WTC11 (cell line): Measurements from ENCODE around the gene GPR17. TPM values are rescaled to one million over a fixed set of nuclear protein-coding genes. Genes with fewer than 3 reads are reported as not detected.

Experiments
- ATAC-seq: fragments of 200-7000 bp; cut with Tn5 transposase; 2 replicates; pipeline ENCODE4 v1.10.0; 2021; ENCODE audit warnings: mild to moderate bottlenecking, moderate library complexity
- CTCF ChIA-PET: fragments of 300-600 bp; sonication (Branson Sonifier 250); formaldehyde crosslinking; loops from one replicate; lab custom pipeline; 2021; ENCODE audit warnings: antibody characterized with exemption; lab: Charles Lee
- POLR2A ChIA-PET: fragments of 350-600 bp; sonication (Branson Sonifier 250); formaldehyde crosslinking; loops from one replicate; lab custom pipeline; 2021; ENCODE audit warnings: antibody characterized with exemption; lab: Charles Lee
- DNase-seq: peaks from one replicate; pipeline ENCODE4 v3.0.0; 2021; ENCODE audit warnings: low spot score
- H3K27ac Mint-ChIP-seq: 2 replicates; pipeline ENCODE4 v1.8.0; 2021; ENCODE audit warnings: mixed read lengths
- H3K27me3 Mint-ChIP-seq: 2 replicates; pipeline ENCODE4 v1.8.0; 2021; ENCODE audit warnings: low read depth, mild to moderate bottlenecking, moderate library complexity, mixed read lengths
- H3K36me3 Mint-ChIP-seq: 2 replicates; pipeline ENCODE4 v1.8.0; 2021; ENCODE audit warnings: mixed read lengths
- H3K4me1 Mint-ChIP-seq: 2 replicates; pipeline ENCODE4 v1.8.0; 2022; ENCODE audit warnings: mixed read lengths
- H3K4me3 Mint-ChIP-seq: 2 replicates; pipeline ENCODE4 v1.8.0; 2021; ENCODE audit warnings: mild to moderate bottlenecking, moderate library complexity, mixed read lengths
- H3K9me3 Mint-ChIP-seq: 2 replicates; pipeline ENCODE4 v1.8.0; 2021; ENCODE audit warnings: mixed read lengths
- ATF1 ChIP-seq: sonication (generic); formaldehyde crosslinking; IDR thresholded peaks from 2 replicates; pipeline ENCODE4 v1.8.1; 2023; ENCODE audit warnings: mild to moderate bottlenecking, moderate library complexity, missing genetic modification reagents
- ETV6 ChIP-seq: sonication (generic); formaldehyde crosslinking; IDR thresholded peaks from 2 replicates; pipeline ENCODE4 v1.8.1; 2022; ENCODE audit warnings: mild to moderate bottlenecking, missing genetic modification reagents
- GABPB1 ChIP-seq: sonication (generic); formaldehyde crosslinking; IDR thresholded peaks from 2 replicates; pipeline ENCODE4 v1.8.1; 2023; ENCODE audit warnings: mild to moderate bottlenecking, missing genetic modification reagents
- JAZF1 ChIP-seq: fragments of 250-450 bp; sonication (Bioruptor Pico); IDR thresholded peaks from 2 replicates; pipeline ENCODE4 v1.9.0; 2021; ENCODE audit warnings: moderate library complexity, mild to moderate bottlenecking, inconsistent platforms
- NR3C1 ChIP-seq: sonication (generic); formaldehyde crosslinking; conservative IDR thresholded peaks from 2 replicates; pipeline ENCODE4 v1.8.1; 2023; ENCODE audit warnings: low read depth, mild to moderate bottlenecking, missing genetic modification reagents
- PRRX2 ChIP-seq: fragments of 250-450 bp; sonication (Bioruptor Pico); IDR thresholded peaks from 2 replicates; pipeline ENCODE4 v1.8.0; 2021; ENCODE audit warnings: mild to moderate bottlenecking
- RORB ChIP-seq: fragments of 250-450 bp; sonication (Bioruptor Pico); IDR thresholded peaks from 2 replicates; pipeline ENCODE4 v1.9.0; 2021; ENCODE audit warnings: mild to moderate bottlenecking
- TCF7 ChIP-seq: sonication (generic); formaldehyde crosslinking; IDR thresholded peaks from 2 replicates; pipeline ENCODE4 v1.8.0; 2022; ENCODE audit warnings: mild to moderate bottlenecking, low read depth, missing genetic modification reagents, moderate library complexity
- TEAD1 ChIP-seq: sonication (generic); formaldehyde crosslinking; IDR thresholded peaks from 2 replicates; pipeline ENCODE4 v1.8.0; 2022; ENCODE audit warnings: mild to moderate bottlenecking, missing genetic modification reagents
- TEAD4 ChIP-seq: sonication (generic); formaldehyde crosslinking; IDR thresholded peaks from 2 replicates; pipeline ENCODE4 v1.8.0; 2022; ENCODE audit warnings: mild to moderate bottlenecking, missing genetic modification reagents
- ZBTB21 ChIP-seq: sonication (generic); formaldehyde crosslinking; IDR thresholded peaks from 2 replicates; pipeline ENCODE4 v1.8.1; 2023; ENCODE audit warnings: mild to moderate bottlenecking, missing genetic modification reagents, borderline replicate concordance
- ZNF396 ChIP-seq: fragments of 250-450 bp; sonication (Bioruptor Pico); IDR thresholded peaks from 2 replicates; pipeline ENCODE4 v1.8.0; 2021; ENCODE audit warnings: mild to moderate bottlenecking, moderate library complexity, borderline replicate concordance
- total RNA-seq: library from RNA; stranded (reverse); gene quantifications from 3 replicates; pipeline ENCODE4 v1.2.3, GENCODE V29; 2021
- TF ChIP-seq, protein P1 (sequence below): fragments of 200-600 bp; IDR thresholded peaks from 2 replicates; pipeline ENCODE4 v1.8.0; 2022; ENCODE audit warnings: antibody characterized with exemption
- TF ChIP-seq, protein P2 (sequence below): sonication (generic); formaldehyde crosslinking; IDR thresholded peaks from 2 replicates; pipeline ENCODE4 v1.8.0; 2022; ENCODE audit warnings: missing genetic modification reagents
- TF ChIP-seq, protein P3 (sequence below): sonication (generic); formaldehyde crosslinking; IDR thresholded peaks from 2 replicates; pipeline ENCODE4 v1.8.1; 2022; ENCODE audit warnings: low read depth, mild to moderate bottlenecking, moderate library complexity, missing genetic modification reagents, borderline replicate concordance
- TF ChIP-seq, protein P4 (sequence below): sonication (generic); formaldehyde crosslinking; IDR thresholded peaks from 2 replicates; pipeline ENCODE4 v1.8.0; 2023; ENCODE audit warnings: missing genetic modification reagents, mild to moderate bottlenecking, borderline replicate concordance
- TF ChIP-seq, protein P5 (sequence below): sonication (generic); formaldehyde crosslinking; IDR thresholded peaks from 2 replicates; pipeline ENCODE4 v1.8.1; 2023; ENCODE audit warnings: mild to moderate bottlenecking, missing genetic modification reagents
- TF ChIP-seq, protein P6 (sequence below): sonication (generic); formaldehyde crosslinking; IDR thresholded peaks from 2 replicates; pipeline ENCODE4 v1.8.1; 2023; ENCODE audit warnings: mild to moderate bottlenecking, missing genetic modification reagents, moderate library complexity

Gene GPR17
- total RNA-seq, 1 experiment from 2014 or later = not detected

DNA sequence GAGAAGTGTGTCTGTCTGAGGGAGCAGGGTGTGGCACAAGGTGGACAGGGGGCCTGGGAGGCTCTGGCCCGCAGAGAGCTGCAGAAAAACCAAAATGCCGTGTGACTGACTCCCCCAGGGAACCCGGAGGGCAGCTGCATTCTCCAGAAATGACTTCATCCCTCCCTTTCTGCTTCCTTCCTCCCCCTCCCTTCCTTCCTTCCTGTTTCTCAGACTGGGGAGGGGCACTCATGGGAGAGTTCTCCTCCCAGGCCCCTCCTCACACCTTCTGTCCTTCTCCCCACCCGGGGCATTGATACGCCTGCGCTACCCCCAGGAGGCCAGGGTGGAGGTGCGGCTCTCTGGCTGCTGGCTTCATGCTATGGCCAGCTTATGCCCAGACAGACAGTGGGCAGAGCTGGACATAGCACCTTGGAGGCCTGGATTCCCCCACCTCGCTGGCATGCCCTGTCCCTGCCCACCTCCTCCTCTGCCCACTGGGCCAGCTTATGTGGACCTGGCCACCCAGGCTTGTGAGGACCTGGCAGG lies 8.2 kb upstream of the GPR17 start:
- CTCF ChIA-PET = interaction anchor here (0.5 to 6.3 kb wide), 7 partner anchors 9 to 570 kb away, joined by 3 to 70 read pairs (median 3); no protein-coding TSS in a partner anchor
- POLR2A ChIA-PET = interaction anchor here (0.6 to 1.3 kb wide), 3 partner anchors 46 to 168 kb away, joined by 3 to 6 read pairs (median 6); partner anchors contain the start of gene IWS1
- ATAC-seq (peak; percentile 42), DNase-seq (no peak)
- Mint-ChIP-seq H3K9me3 (no peaks in the 10 kb centered on the region), H3K27me3 (no peaks in the 10 kb centered on the region), H3K36me3 (no peaks in the 10 kb centered on the region), H3K4me3 (no peak overlapping the region), H3K27ac (no peak overlapping the region), H3K4me1 (peaks cover 11% of the 10 kb centered on the region)
- peak; percentile 72; the same call in 1 of the 2 replicates for TF ChIP-seq ETV6 (CRISPR knock-in tag)
- TF ChIP-seq, protein P1, sequence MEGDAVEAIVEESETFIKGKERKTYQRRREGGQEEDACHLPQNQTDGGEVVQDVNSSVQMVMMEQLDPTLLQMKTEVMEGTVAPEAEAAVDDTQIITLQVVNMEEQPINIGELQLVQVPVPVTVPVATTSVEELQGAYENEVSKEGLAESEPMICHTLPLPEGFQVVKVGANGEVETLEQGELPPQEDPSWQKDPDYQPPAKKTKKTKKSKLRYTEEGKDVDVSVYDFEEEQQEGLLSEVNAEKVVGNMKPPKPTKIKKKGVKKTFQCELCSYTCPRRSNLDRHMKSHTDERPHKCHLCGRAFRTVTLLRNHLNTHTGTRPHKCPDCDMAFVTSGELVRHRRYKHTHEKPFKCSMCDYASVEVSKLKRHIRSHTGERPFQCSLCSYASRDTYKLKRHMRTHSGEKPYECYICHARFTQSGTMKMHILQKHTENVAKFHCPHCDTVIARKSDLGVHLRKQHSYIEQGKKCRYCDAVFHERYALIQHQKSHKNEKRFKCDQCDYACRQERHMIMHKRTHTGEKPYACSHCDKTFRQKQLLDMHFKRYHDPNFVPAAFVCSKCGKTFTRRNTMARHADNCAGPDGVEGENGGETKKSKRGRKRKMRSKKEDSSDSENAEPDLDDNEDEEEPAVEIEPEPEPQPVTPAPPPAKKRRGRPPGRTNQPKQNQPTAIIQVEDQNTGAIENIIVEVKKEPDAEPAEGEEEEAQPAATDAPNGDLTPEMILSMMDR = no peak

DNA sequence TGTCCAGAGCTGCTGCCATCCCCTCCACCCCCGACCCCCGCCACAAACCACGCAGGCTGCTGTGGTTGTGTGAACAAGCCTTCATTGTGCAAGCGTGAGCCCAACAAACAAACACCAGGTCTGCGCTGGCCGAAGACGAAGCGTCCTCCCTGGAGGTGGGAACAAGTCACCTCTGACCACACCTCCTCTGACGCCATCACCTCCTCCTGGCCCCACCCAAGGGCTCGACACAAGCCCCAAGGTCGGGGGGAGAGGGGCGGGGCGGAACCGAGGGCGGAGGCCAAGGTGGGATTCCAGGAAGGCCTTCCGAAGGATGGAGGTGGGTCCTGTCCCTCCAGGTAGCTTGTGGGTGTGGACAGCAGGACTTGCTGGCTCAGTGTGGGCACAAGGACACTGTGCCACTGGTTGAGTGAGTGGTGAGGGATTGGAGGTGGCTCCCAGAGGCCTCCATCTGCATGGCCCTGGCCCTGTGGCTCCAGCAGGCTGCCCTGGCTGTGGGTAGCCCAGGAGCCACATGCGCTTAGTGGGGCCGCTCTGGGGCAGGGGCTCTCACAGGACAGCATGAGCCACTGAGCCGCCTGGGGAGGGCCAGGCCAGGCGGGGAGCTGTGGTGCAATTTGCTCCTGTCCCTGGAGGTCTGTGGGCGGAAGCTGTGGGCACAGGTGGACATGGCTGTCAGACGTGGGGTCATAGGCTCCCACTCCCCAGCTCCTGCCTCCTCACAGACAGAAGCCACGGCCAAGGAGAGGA lies 7.4 kb upstream of the GPR17 start:
- Mint-ChIP-seq H3K27ac (no peak overlapping the region; the same call in 1 of the 2 replicates), H3K4me3 (no peak overlapping the region), H3K36me3 (no peaks in the 10 kb centered on the region), H3K4me1 (peaks cover 11% of the 10 kb centered on the region), H3K27me3 (no peaks in the 10 kb centered on the region), H3K9me3 (no peaks in the 10 kb centered on the region)
- DNase-seq = peak; percentile 72
- ChIA-PET CTCF (interaction anchor here (0.8 to 6.3 kb wide), 5 partner anchors 11 to 78 kb away, joined by 3 to 70 read pairs (median 11); partner anchors contain the start of gene LIMS2), POLR2A (interaction anchor here (1.0 to 1.3 kb wide), 3 partner anchors 47 to 112 kb away, joined by 3 to 6 read pairs (median 4); partner anchors contain the start of gene IWS1)
- ATAC-seq = peak; percentile 66
- TF ChIP-seq, protein P2, sequence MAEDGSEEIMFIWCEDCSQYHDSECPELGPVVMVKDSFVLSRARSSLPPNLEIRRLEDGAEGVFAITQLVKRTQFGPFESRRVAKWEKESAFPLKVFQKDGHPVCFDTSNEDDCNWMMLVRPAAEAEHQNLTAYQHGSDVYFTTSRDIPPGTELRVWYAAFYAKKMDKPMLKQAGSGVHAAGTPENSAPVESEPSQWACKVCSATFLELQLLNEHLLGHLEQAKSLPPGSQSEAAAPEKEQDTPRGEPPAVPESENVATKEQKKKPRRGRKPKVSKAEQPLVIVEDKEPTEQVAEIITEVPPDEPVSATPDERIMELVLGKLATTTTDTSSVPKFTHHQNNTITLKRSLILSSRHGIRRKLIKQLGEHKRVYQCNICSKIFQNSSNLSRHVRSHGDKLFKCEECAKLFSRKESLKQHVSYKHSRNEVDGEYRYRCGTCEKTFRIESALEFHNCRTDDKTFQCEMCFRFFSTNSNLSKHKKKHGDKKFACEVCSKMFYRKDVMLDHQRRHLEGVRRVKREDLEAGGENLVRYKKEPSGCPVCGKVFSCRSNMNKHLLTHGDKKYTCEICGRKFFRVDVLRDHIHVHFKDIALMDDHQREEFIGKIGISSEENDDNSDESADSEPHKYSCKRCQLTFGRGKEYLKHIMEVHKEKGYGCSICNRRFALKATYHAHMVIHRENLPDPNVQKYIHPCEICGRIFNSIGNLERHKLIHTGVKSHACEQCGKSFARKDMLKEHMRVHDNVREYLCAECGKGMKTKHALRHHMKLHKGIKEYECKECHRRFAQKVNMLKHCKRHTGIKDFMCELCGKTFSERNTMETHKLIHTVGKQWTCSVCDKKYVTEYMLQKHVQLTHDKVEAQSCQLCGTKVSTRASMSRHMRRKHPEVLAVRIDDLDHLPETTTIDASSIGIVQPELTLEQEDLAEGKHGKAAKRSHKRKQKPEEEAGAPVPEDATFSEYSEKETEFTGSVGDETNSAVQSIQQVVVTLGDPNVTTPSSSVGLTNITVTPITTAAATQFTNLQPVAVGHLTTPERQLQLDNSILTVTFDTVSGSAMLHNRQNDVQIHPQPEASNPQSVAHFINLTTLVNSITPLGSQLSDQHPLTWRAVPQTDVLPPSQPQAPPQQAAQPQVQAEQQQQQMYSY (CRISPR knock-in tag) = no peak
- no peak for TF ChIP-seq TEAD4 (CRISPR knock-in tag)
- TF ChIP-seq ATF1 (CRISPR knock-in tag) = no peak
- TF ChIP-seq, protein P3, sequence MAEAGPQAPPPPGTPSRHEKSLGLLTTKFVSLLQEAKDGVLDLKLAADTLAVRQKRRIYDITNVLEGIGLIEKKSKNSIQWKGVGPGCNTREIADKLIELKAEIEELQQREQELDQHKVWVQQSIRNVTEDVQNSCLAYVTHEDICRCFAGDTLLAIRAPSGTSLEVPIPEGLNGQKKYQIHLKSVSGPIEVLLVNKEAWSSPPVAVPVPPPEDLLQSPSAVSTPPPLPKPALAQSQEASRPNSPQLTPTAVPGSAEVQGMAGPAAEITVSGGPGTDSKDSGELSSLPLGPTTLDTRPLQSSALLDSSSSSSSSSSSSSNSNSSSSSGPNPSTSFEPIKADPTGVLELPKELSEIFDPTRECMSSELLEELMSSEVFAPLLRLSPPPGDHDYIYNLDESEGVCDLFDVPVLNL (CRISPR knock-in tag) = no peak
- no peak for TF ChIP-seq ETV6 (CRISPR knock-in tag)
- TF ChIP-seq PRRX2 (CRISPR knock-in tag) = no peak
- TF ChIP-seq, protein P4, sequence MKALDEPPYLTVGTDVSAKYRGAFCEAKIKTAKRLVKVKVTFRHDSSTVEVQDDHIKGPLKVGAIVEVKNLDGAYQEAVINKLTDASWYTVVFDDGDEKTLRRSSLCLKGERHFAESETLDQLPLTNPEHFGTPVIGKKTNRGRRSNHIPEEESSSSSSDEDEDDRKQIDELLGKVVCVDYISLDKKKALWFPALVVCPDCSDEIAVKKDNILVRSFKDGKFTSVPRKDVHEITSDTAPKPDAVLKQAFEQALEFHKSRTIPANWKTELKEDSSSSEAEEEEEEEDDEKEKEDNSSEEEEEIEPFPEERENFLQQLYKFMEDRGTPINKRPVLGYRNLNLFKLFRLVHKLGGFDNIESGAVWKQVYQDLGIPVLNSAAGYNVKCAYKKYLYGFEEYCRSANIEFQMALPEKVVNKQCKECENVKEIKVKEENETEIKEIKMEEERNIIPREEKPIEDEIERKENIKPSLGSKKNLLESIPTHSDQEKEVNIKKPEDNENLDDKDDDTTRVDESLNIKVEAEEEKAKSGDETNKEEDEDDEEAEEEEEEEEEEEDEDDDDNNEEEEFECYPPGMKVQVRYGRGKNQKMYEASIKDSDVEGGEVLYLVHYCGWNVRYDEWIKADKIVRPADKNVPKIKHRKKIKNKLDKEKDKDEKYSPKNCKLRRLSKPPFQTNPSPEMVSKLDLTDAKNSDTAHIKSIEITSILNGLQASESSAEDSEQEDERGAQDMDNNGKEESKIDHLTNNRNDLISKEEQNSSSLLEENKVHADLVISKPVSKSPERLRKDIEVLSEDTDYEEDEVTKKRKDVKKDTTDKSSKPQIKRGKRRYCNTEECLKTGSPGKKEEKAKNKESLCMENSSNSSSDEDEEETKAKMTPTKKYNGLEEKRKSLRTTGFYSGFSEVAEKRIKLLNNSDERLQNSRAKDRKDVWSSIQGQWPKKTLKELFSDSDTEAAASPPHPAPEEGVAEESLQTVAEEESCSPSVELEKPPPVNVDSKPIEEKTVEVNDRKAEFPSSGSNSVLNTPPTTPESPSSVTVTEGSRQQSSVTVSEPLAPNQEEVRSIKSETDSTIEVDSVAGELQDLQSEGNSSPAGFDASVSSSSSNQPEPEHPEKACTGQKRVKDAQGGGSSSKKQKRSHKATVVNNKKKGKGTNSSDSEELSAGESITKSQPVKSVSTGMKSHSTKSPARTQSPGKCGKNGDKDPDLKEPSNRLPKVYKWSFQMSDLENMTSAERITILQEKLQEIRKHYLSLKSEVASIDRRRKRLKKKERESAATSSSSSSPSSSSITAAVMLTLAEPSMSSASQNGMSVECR = no peak
- no peak for TF ChIP-seq JAZF1 (CRISPR knock-in tag)
- TF ChIP-seq NR3C1 (CRISPR knock-in tag) = no peak
- TF ChIP-seq TEAD1 (CRISPR knock-in tag) = no peak
- no peak for TF ChIP-seq ZNF396 (CRISPR knock-in tag)
- TF ChIP-seq ZBTB21 (CRISPR knock-in tag) = no peak
- TF ChIP-seq TCF7 (CRISPR knock-in tag) = no peak
- TF ChIP-seq, protein P5, sequence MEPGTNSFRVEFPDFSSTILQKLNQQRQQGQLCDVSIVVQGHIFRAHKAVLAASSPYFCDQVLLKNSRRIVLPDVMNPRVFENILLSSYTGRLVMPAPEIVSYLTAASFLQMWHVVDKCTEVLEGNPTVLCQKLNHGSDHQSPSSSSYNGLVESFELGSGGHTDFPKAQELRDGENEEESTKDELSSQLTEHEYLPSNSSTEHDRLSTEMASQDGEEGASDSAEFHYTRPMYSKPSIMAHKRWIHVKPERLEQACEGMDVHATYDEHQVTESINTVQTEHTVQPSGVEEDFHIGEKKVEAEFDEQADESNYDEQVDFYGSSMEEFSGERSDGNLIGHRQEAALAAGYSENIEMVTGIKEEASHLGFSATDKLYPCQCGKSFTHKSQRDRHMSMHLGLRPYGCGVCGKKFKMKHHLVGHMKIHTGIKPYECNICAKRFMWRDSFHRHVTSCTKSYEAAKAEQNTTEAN (CRISPR knock-in tag) = no peak
- TF ChIP-seq GABPB1 (CRISPR knock-in tag) = no peak
- TF ChIP-seq RORB (CRISPR knock-in tag) = no peak
- TF ChIP-seq, protein P6, sequence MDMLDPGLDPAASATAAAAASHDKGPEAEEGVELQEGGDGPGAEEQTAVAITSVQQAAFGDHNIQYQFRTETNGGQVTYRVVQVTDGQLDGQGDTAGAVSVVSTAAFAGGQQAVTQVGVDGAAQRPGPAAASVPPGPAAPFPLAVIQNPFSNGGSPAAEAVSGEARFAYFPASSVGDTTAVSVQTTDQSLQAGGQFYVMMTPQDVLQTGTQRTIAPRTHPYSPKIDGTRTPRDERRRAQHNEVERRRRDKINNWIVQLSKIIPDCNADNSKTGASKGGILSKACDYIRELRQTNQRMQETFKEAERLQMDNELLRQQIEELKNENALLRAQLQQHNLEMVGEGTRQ (CRISPR knock-in tag) = no peak
